AG10803 (cell line): ENCODE data around the gene FN3K.

Experiments
- DNase-seq: peaks from one replicate; pipeline ENCODE4 v3.0.0; 2010; ENCODE audit warnings: low read depth
- H3K4me3 ChIP-seq: 2 replicates; pipeline ENCODE4 v1.5.1; 2011; ENCODE audit warnings: mild to moderate bottlenecking, low read length, control low read depth
- TF ChIP-seq, protein P1 (sequence below): conservative IDR thresholded peaks from 2 replicates; pipeline ENCODE4 v1.5.1; 2011; ENCODE audit warnings: mild to moderate bottlenecking, low read length, control low read depth, inconsistent platforms

The FN3K gene

GRCh38 chr17:82698065-82698973 lies 37.1 kb upstream of the FN3K start, which contains the start of gene RAB40B:
RAB40B (minus strand) TSS chr17:82698698; CDS start chr17:82698596, 102 bp downstream.
- H3K4me3 ChIP-seq, result peak within 1 kb of the TSS; percentile 66
- TF ChIP-seq, protein P1, sequence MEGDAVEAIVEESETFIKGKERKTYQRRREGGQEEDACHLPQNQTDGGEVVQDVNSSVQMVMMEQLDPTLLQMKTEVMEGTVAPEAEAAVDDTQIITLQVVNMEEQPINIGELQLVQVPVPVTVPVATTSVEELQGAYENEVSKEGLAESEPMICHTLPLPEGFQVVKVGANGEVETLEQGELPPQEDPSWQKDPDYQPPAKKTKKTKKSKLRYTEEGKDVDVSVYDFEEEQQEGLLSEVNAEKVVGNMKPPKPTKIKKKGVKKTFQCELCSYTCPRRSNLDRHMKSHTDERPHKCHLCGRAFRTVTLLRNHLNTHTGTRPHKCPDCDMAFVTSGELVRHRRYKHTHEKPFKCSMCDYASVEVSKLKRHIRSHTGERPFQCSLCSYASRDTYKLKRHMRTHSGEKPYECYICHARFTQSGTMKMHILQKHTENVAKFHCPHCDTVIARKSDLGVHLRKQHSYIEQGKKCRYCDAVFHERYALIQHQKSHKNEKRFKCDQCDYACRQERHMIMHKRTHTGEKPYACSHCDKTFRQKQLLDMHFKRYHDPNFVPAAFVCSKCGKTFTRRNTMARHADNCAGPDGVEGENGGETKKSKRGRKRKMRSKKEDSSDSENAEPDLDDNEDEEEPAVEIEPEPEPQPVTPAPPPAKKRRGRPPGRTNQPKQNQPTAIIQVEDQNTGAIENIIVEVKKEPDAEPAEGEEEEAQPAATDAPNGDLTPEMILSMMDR, result no peak
- DNase-seq, result peak; percentile 99

DNA sequence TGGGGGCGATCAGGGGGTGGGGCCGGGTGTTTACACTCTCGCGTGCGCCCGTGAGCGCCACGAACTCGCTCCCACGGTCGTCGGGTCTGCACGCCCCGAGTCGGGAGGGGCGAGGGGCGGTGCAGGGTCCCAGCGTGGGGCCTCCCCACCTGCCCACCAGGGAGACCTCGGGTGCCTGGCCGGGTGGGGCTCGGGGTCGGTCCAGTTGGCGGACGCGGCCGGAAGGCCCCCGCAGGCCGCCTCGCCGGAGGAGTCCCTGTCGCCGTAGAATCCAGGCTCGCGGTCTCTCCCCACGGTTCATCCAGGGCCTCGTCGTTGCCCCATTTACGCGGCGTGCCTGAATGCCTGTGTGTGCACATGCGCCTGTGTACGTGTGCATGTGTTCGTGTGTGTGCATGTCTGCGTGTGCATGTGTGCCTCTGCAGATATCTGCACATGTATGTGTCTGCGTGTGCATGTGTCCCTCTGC lies 36.4 kb upstream of the FN3K start:
- TF ChIP-seq, protein P1, result no peak
- no peak for DNase-seq

DNA sequence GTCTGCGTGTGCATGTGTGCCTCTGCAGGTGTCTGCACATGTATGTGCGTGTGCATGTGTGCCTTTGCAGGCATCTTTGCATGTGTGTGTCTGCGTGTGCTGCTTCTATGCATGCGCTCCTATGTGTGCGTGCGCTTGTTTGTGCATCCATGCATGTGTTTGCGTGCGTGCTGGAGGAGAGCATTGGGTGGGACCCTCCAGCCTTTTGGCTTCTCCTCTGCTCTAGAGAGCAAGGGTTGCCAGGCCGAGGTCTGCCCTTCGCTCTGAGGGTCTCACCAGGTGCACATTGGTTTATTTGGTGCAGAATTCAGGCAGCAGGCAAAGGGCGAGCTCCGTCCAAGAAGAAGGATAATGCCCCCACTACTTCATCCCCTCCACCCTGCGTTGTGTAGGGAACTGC lies 35.9 kb upstream of the FN3K start:
- DNase-seq, result no peak
- peak overlapping the region; percentile 65 for H3K4me3 ChIP-seq
- TF ChIP-seq, protein P1, result no peak

More for the DNA sequence above, 36.4 kb upstream of the FN3K start:
- H3K4me3 ChIP-seq, result peak overlapping the region; percentile 65

GRCh38 chr17:82702231-82702927 lies 33.0 kb upstream of the FN3K start:
- TF ChIP-seq, protein P1, result no peak
- H3K4me3 ChIP-seq, result no peak overlapping the region
- peak; percentile 20 for DNase-seq

- no peak overlapping the region for H3K4me3 ChIP-seq
- TF ChIP-seq, protein P1, result no peak
- no peak for DNase-seq
Observed at GRCh38 chr17:82703036-82703745, 32.2 kb upstream of the FN3K start.

DNA sequence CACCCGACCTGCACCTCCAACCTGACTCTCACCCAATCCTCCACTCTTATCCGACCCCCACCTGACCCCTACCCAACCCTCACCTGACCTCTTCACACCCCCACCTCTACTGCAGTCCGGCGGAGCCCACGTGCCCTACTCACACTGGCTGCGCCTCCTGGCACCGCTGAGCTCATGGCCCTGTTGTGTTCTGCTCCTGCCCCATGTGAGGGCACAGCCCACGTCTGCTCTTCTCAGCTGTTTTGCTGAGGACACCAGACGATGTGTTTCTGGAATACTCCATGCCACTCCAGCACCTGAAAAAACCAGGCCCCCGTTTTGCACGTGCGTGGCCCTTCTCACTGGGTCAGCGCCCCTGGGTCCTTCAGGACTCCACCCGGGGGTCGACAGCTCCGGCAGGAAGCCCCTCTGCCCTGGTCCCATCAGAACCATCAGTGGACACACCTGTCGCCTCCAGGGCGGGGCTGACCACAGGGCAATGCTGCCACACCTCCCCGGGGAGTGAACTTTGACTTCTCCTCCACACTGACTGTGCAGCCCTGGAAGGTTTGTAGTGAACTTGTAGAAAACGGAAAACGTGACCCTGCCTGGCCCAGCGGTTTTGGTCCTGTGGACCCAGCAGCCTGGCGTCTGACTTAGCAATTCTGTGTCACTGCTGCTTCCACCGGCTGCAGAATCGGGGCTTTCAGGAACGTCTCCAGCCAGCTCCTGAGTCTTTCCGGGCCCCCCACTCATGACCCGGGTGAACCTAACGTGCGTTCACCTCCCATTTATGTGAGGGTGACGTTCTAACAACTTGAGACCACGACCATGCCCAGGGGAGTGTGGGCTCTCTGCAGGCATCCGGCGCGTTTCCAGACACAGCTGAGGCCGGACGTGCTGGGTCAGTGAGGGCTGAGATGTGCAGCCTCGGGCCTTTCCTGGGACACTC lies 31.2 kb upstream of the FN3K start:
- no peak overlapping the region for H3K4me3 ChIP-seq
- TF ChIP-seq, protein P1, result no peak
- DNase-seq, result no peak
